Uterus (tissue), 2 donors: ENCODE data around the gene AUTS2.

Experiments used
- CTCF ChIP-seq, 4 experiments: fragments of 200-600 bp in 2 of 4; fragments of 450-650 bp in 2 of 4; sonication (generic) in 2 of 4; IDR thresholded peaks; one replicate each; pipeline ENCODE4 v1.5.1; 2016 to 2019; ENCODE audit warnings: antibody characterized with exemption in 4 of 4, mild to moderate bottlenecking in 2 of 4, moderate library complexity in 1 of 4
- POLR2A ChIP-seq, 2 donors: fragments of 450-650 bp; IDR thresholded peaks; one replicate each; pipeline ENCODE4 v1.6.1; 2016; ENCODE audit warnings: antibody characterized with exemption in 2 of 2, mild to moderate bottlenecking in 1 of 2, moderate library complexity in 1 of 2

GRCh38 chr7:70645876-70646351 lies 1047.6 kb downstream of the AUTS2 start:
- no peak for TF ChIP-seq POLR2A (IDR thresholded peaks at IDR 0.05)
- no peak for TF ChIP-seq CTCF (IDR thresholded peaks at IDR 0.05)
